Osteocyte (in vitro differentiated cells): ENCODE measurements around the gene MRAS. TPM values are rescaled to one million over a fixed set of nuclear protein-coding genes. Genes with fewer than 3 reads are reported as not detected.

Experiments used
- DNase-seq: peaks from one replicate; pipeline ENCODE4 v3.0.0; 2021; ENCODE audit warnings: mixed read lengths; ENCODE audit not compliant: unreplicated experiment; ENCODE audit errors: extremely low spot score
- H3K27ac Mint-ChIP-seq: one replicate; pipeline ENCODE4 v1.8.0; 2021; ENCODE audit warnings: mild to moderate bottlenecking, mixed read lengths; ENCODE audit not compliant: unreplicated experiment
- H3K27me3 Mint-ChIP-seq: one replicate; pipeline ENCODE4 v1.8.0; 2021; ENCODE audit warnings: mixed read lengths; ENCODE audit not compliant: unreplicated experiment
- H3K36me3 Mint-ChIP-seq: one replicate; pipeline ENCODE4 v1.8.0; 2021; ENCODE audit warnings: mixed read lengths; ENCODE audit not compliant: unreplicated experiment
- H3K4me1 Mint-ChIP-seq: one replicate; pipeline ENCODE4 v1.8.0; 2021; ENCODE audit warnings: mixed read lengths; ENCODE audit not compliant: unreplicated experiment
- H3K4me3 Mint-ChIP-seq: one replicate; pipeline ENCODE4 v1.8.0; 2021; ENCODE audit warnings: mild to moderate bottlenecking, moderate library complexity, mixed read lengths; ENCODE audit not compliant: unreplicated experiment
- H3K9me3 Mint-ChIP-seq: one replicate; pipeline ENCODE4 v1.8.0; 2021; ENCODE audit warnings: mixed read lengths; ENCODE audit not compliant: unreplicated experiment
- CTCF ChIP-seq: fragments of 200-600 bp; sonication (generic); IDR thresholded peaks from 2 replicates; pipeline ENCODE4 v1.5.0; 2021; ENCODE audit warnings: antibody characterized with exemption, mild to moderate bottlenecking, moderate library complexity
- total RNA-seq: library from RNA; stranded (reverse); gene quantifications from 2 replicates; pipeline ENCODE4 v1.2.1, GENCODE V29; 2021

Gene MRAS
- total RNA-seq, 1 donor from 2014 or later, result 25.5 TPM

- Mint-ChIP-seq H3K36me3 (peaks cover 4% of the 10 kb centered on the region), H3K4me3 (peak overlapping the region; percentile 65), H3K9me3 (no peaks in the 10 kb centered on the region), H3K27ac (no peak overlapping the region), H3K27me3 (peaks cover 64% of the 10 kb centered on the region), H3K4me1 (peaks cover 3% of the 10 kb centered on the region)
- DNase-seq, result no peak
- TF ChIP-seq CTCF, result no peak
These were observed 85.5 kb downstream of the MRAS start for GRCh38 chr3:138433892-138434275.

GRCh38 chr3:138434276-138434874 is 86.0 kb downstream of the MRAS start, which contains the start of gene ESYT3:
Gene ESYT3, plus strand, starts transcription at chr3:138434616. Its CDS starts 183 bp downstream, at chr3:138434799.
- Mint-ChIP-seq H3K27ac (no peak within 1 kb of the TSS), H3K9me3 (no peaks in the 10 kb centered on the region), H3K4me3 (peak within 1 kb of the TSS; percentile 68), H3K27me3 (peaks cover 59% of the 10 kb centered on the region), H3K36me3 (peaks cover 4% of the 10 kb centered on the region), H3K4me1 (peaks cover 3% of the 10 kb centered on the region)
- TF ChIP-seq CTCF, result no peak
- no peak for DNase-seq

GRCh38 chr3:138434875-138435772 is 86.7 kb downstream of the MRAS start:
- H3K9me3 Mint-ChIP-seq, result no peaks in the 10 kb centered on the region
- H3K27ac Mint-ChIP-seq, result no peak overlapping the region
- TF ChIP-seq CTCF, result no peak
- peaks cover 3% of the 10 kb centered on the region for H3K4me1 Mint-ChIP-seq
- peaks cover 4% of the 10 kb centered on the region for H3K36me3 Mint-ChIP-seq
- H3K27me3 Mint-ChIP-seq, result peaks cover 52% of the 10 kb centered on the region
- peak overlapping the region; percentile 68 for H3K4me3 Mint-ChIP-seq
- DNase-seq, result no peak

GRCh38 chr3:138435840-138436239 is 87.5 kb downstream of the MRAS start:
- H3K27ac Mint-ChIP-seq, result no peak overlapping the region
- DNase-seq, result no peak
- peaks cover 3% of the 10 kb centered on the region for H3K4me1 Mint-ChIP-seq
- TF ChIP-seq CTCF, result no peak
- no peaks in the 10 kb centered on the region for H3K9me3 Mint-ChIP-seq
- peaks cover 49% of the 10 kb centered on the region for H3K27me3 Mint-ChIP-seq
- H3K4me3 Mint-ChIP-seq, result peak overlapping the region; percentile 29
- peaks cover 4% of the 10 kb centered on the region for H3K36me3 Mint-ChIP-seq

- peaks cover 10% of the 10 kb centered on the region for H3K4me1 Mint-ChIP-seq
- peaks cover 4% of the 10 kb centered on the region for H3K36me3 Mint-ChIP-seq
- H3K27ac Mint-ChIP-seq, result no peak overlapping the region
- no peak for DNase-seq
- TF ChIP-seq CTCF, result no peak
- no peaks in the 10 kb centered on the region for H3K9me3 Mint-ChIP-seq
- H3K4me3 Mint-ChIP-seq, result no peak overlapping the region
- H3K27me3 Mint-ChIP-seq, result peaks cover 37% of the 10 kb centered on the region
These were observed 88.9 kb downstream of the MRAS start for GRCh38 chr3:138437281-138437680.
